HFF-Myc (cell line): ENCODE measurements around the gene BPTF.
"Not testable (repeated sequence)": the region's sequence is repeated elsewhere in the genome, so short reads cannot be mapped to it uniquely, and the experiment has no call there.

Experiments
- DNase-seq: peaks from one replicate; pipeline ENCODE4 v3.0.0-alpha.2; 2011; ENCODE audit warnings: low read depth; ENCODE audit errors: extremely low read depth
- H3K4me3 ChIP-seq: replicated peaks from 2 replicates; pipeline ENCODE4 v1.5.1; 2011; ENCODE audit warnings: low read depth, mild to moderate bottlenecking, control low read depth, low read length
- CTCF ChIP-seq: IDR thresholded peaks from 2 replicates; pipeline ENCODE4 v1.5.1; 2012; ENCODE audit warnings: mild to moderate bottlenecking, low read depth, low read length, control low read depth; ENCODE audit errors: missing control alignments

The BPTF gene

DNA sequence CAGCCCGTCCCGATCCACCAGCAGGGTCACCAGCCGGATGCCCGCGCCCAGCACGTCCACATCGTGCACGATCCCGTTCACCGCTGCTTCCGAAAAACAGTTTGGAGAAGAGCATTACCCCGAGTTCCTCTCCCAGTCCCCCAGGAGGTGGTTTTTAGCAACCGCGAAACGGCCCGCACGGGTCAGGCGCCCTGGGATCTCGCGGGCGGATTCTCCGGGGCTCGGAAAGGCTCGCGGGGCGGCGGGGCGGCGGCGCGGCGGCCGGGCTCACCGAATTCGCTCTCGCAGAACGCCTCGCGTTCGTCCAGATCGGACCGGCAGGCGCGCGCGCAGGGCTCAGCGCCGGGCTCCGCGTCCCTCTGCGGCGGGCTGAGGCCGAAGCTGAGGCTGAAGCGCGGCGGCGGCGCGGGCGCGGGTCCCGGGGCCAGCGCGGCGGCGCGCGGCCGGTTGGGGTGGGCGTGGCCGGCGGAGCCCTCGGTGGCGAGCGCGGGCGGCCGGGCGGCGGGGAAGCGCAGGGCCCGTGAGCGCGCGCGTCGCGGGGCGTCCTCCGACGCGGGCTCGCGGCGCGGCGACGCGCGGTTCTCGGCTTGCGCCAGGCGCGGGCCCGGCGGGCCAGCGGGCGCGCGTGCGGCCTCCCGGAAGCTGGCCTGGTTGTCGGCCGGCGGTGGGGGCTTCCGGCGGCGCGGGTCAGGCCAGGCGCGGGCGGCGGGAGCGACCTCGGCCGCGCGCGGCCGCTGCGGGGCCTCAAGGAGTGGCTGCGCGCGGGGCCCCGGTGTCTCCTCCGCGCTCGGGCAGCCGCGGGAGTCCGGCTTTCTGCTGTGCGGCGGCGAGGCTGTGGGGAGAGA is 168.1 kb downstream of the BPTF start:
- no peak for DNase-seq
- TF ChIP-seq CTCF: no peak
- peak overlapping the region; percentile 81 for H3K4me3 ChIP-seq

- TF ChIP-seq CTCF: no peak
- DNase-seq: no peak
- H3K4me3 ChIP-seq: peak overlapping the region; percentile 62
Observed at GRCh38 chr17:67993998-67994361, 168.7 kb downstream of the BPTF start.

GRCh38 chr17:67994817-67995569 is 169.7 kb downstream of the BPTF start:
- DNase-seq: peak; percentile 38
- TF ChIP-seq CTCF: no peak
- H3K4me3 ChIP-seq: peak overlapping the region; percentile 62

DNA sequence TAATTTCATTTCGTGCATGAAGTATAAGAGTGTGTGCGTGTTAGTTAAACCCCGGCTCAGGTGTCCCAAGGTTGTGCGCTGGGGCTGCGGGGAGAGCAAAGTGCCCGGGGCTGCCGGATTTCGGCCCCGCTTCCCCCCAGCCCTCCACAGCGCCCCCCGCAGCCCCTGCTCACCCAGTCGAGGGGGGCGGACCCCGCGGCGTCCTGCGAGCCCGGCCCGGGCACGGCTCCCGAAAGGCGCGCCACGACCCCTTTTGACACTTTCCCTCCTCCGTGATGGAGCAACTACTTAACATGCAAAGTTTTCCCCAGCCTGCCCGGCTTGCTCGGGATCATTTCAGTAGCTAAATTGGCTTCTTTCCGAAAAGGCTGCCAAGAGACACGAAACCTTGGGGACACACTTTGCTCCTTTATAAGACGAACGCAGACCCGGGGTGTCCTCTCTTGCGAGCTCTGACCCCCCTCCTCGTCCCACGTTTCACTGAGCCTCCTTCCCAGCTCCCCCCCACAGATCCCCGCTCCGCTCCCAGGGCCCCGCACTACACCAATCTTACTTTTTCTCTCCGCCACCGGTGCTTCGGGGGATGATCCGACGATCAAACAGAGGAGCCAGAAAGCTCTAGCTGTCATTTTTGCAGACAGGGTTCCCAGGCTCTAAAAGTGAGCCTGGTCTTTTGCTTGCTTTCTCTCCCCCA is 170.4 kb downstream of the BPTF start:
- no peak for TF ChIP-seq CTCF
- peak overlapping the region; percentile 52 for H3K4me3 ChIP-seq
- no peak for DNase-seq

DNA sequence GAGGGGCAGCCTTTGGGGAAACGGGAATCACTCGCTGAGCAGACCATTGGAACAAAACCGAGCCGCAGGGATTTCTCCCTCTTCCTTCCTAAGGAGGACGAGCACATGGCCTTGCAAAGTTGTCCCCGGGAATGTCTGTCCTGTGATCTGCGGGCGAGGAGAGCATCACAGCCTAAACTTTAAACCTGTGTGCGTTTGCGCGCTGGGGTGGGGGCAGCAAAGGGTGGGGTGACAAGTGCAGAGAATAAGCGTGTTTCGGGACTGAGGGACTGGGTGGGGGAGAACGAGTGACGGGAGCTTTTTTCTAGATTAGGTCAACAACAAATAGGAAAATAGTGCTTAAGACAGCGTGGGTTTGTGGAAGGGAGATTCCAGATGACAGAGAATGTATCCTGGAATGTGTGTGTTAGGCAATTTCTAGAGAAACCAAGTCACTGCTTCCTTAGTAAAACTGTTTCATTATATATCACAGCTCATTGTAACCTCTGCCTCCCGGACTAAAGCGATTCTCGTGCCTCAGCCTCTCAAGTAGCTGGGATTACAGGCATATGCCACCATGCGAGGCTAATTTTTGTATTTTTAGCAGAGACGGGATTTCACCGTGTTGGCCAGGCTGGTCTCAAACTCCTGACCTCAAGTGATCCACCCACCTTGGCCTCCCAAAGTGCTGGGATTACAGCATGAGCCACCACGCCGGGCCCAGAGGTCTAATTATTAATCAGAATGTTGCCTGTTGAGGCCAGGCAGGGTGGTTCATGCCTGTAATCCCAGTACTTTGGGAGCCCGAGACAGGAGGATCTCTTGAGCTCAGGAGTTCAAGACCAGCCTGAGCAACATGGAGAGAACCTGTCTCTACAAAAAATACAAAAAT is 171.2 kb downstream of the BPTF start, which contains the start of gene C17orf58:
Gene C17orf58 (minus strand): TSS at position 169 of the 871 bp plus-strand sequence. CDS start 271 bp downstream, outside the sequence.
- DNase-seq: not testable (repeated sequence)
- H3K4me3 ChIP-seq: peak within 1 kb of the TSS; percentile 52

- DNase-seq: no peak
- no peak overlapping the region for H3K4me3 ChIP-seq
- no peak for TF ChIP-seq CTCF
Observed at GRCh38 chr17:67998466-67998865, 173.2 kb downstream of the BPTF start.
